Neutrophil (primary cell): ENCODE measurements around the gene MICOS13.

Source experiments
- H3K27ac ChIP-seq: fragments of 200-600 bp; sonication (generic); 2 replicates; pipeline ENCODE4 v1.5.1; 2016; ENCODE audit warnings: mild to moderate bottlenecking, moderate library complexity
- H3K27me3 ChIP-seq: fragments of 200-600 bp; sonication (generic); 2 replicates; pipeline ENCODE4 v1.6.0; 2016; ENCODE audit warnings: mild to moderate bottlenecking
- H3K36me3 ChIP-seq: fragments of 200-600 bp; sonication (generic); 2 replicates; pipeline ENCODE4 v1.5.1; 2017
- H3K4me1 ChIP-seq, 2 experiments: fragments of 200-600 bp in 1 of 2; sonication (generic) in 1 of 2; 1 replicate in 1 of 2; 2 replicates in 1 of 2; pipeline versions ENCODE4 v1.5.1 to v1.6.1; 2013 to 2016; ENCODE audit warnings: low read depth in 1 of 2, low read length in 1 of 2, mild to moderate bottlenecking in 1 of 2, moderate library complexity in 1 of 2; ENCODE audit not compliant: control insufficient read depth in 1 of 2, insufficient read depth in 1 of 2
- H3K4me3 ChIP-seq, 2 experiments: fragments of 200-600 bp in 1 of 2; sonication (generic) in 1 of 2; 1 replicate in 1 of 2; 2 replicates in 1 of 2; pipeline ENCODE4 v1.5.1; 2013 to 2016; ENCODE audit warnings: low read depth in 1 of 2, low read length in 1 of 2, mild to moderate bottlenecking in 1 of 2, moderate library complexity in 1 of 2
- H3K9me3 ChIP-seq: fragments of 200-600 bp; sonication (generic); 2 replicates; pipeline ENCODE4 v1.5.1; 2016
- CTCF ChIP-seq: fragments of 200-600 bp; sonication (generic); IDR thresholded peaks from 2 replicates; pipeline ENCODE4 v1.5.1; 2016; ENCODE audit warnings: antibody characterized with exemption

Gene MICOS13

GRCh38 chr19:5643060-5643459 is 37.3 kb downstream of the MICOS13 start:
- peaks cover 4 to 10% of the 10 kb centered on the region in 2 experiments for H3K4me1 ChIP-seq
- no peak overlapping the region for H3K27ac ChIP-seq
- H3K36me3 ChIP-seq, result peaks cover 67% of the 10 kb centered on the region
- no peaks in the 10 kb centered on the region for H3K9me3 ChIP-seq
- no peak for TF ChIP-seq CTCF
- no peak overlapping the region for H3K4me3 ChIP-seq
- no peaks in the 10 kb centered on the region for H3K27me3 ChIP-seq

- H3K36me3 ChIP-seq, result peaks cover 58% of the 10 kb centered on the region
- no peak overlapping the region for H3K27ac ChIP-seq
- no peaks in the 10 kb centered on the region for H3K9me3 ChIP-seq
- peaks cover 11% of the 10 kb centered on the region in 2 experiments for H3K4me1 ChIP-seq
- H3K27me3 ChIP-seq, result no peaks in the 10 kb centered on the region
- H3K4me3 ChIP-seq, result no peak overlapping the region
- TF ChIP-seq CTCF, result no peak
Measured at GRCh38 chr19:5642204-5642603, 38.1 kb downstream of the MICOS13 start.

- no peak overlapping the region for H3K27ac ChIP-seq
- peaks cover 48% of the 10 kb centered on the region for H3K36me3 ChIP-seq
- TF ChIP-seq CTCF, result no peak
Measured at GRCh38 chr19:5641171-5641570, 39.1 kb downstream of the MICOS13 start.

GRCh38 chr19:5637971-5638370 is 42.3 kb downstream of the MICOS13 start:
- H3K36me3 ChIP-seq, result peaks cover 23% of the 10 kb centered on the region
- H3K9me3 ChIP-seq, result no peaks in the 10 kb centered on the region
- H3K4me1 ChIP-seq, result peaks cover 19 to 21% of the 10 kb centered on the region in 2 experiments
- peak overlapping the region; percentile 39 for H3K27ac ChIP-seq
- no peak for TF ChIP-seq CTCF
- H3K27me3 ChIP-seq, result no peaks in the 10 kb centered on the region
- no peak overlapping the region for H3K4me3 ChIP-seq

More at GRCh38 chr19:5641171-5641570, 39.1 kb downstream of the MICOS13 start:
- Histone ChIP-seq H3K27me3 (no peaks in the 10 kb centered on the region), H3K4me3 (no peak overlapping the region), H3K9me3 (no peaks in the 10 kb centered on the region), H3K4me1 (peaks cover 11% of the 10 kb centered on the region in 2 experiments)

GRCh38 chr19:5635427-5635826 is 44.9 kb downstream of the MICOS13 start:
- peak overlapping the region; percentile 38 for H3K27ac ChIP-seq
- no peak for TF ChIP-seq CTCF
- H3K9me3 ChIP-seq, result no peaks in the 10 kb centered on the region
- H3K4me3 ChIP-seq, result no peak overlapping the region
- no peaks in the 10 kb centered on the region for H3K27me3 ChIP-seq
- H3K4me1 ChIP-seq, result peaks cover 40 to 41% of the 10 kb centered on the region in 2 experiments
- H3K36me3 ChIP-seq, result peaks cover 4% of the 10 kb centered on the region

GRCh38 chr19:5632657-5633056 is 47.7 kb downstream of the MICOS13 start:
- Histone ChIP-seq H3K27ac (peak overlapping the region; percentile 73), H3K27me3 (no peaks in the 10 kb centered on the region), H3K4me1 (peaks cover 51 to 54% of the 10 kb centered on the region in 2 experiments), H3K4me3 (no peak overlapping the region), H3K36me3 (peaks cover 16% of the 10 kb centered on the region), H3K9me3 (no peaks in the 10 kb centered on the region)
- TF ChIP-seq CTCF, result no peak
